Stomach smooth muscle (tissue), 2 donors: Measurements from ENCODE around the gene RUNX1.
A peak's percentile ranks its signal among the peaks of the same experiment; 100 is the strongest.

Experiments
- H3K27ac ChIP-seq: one replicate; pipeline ENCODE4 v1.7.0; 2013; ENCODE audit warnings: mild to moderate bottlenecking, low read length, inconsistent platforms
- H3K27me3 ChIP-seq, 2 donors: one replicate each; pipeline ENCODE4 v1.7.0; 2013; ENCODE audit warnings: low read length in 2 of 2; ENCODE audit not compliant: insufficient read depth in 2 of 2, control insufficient read depth in 1 of 2
- H3K36me3 ChIP-seq, 2 donors: one replicate each; pipeline ENCODE4 v1.7.0; 2013; ENCODE audit warnings: low read length in 2 of 2; ENCODE audit not compliant: control insufficient read depth in 2 of 2, insufficient read depth in 2 of 2
- H3K4me1 ChIP-seq: one replicate; pipeline ENCODE4 v1.7.0; 2013; ENCODE audit warnings: low read length; ENCODE audit not compliant: control insufficient read depth, insufficient read depth
- H3K4me3 ChIP-seq, 2 donors: one replicate each; pipeline ENCODE4 v1.7.0; 2013; ENCODE audit warnings: low read length in 2 of 2
- H3K9ac ChIP-seq, 2 donors: one replicate each; pipeline ENCODE4 v1.7.0; 2013; ENCODE audit warnings: low read length in 2 of 2, mild to moderate bottlenecking in 1 of 2
- H3K9me3 ChIP-seq, 2 donors: one replicate each; pipeline ENCODE4 v1.7.0; 2013; ENCODE audit warnings: low read length in 2 of 2; ENCODE audit not compliant: control insufficient read depth in 2 of 2
- donor health status: healthy.
- donor health status: Pancreatic carcinoma.

The RUNX1 gene

DNA sequence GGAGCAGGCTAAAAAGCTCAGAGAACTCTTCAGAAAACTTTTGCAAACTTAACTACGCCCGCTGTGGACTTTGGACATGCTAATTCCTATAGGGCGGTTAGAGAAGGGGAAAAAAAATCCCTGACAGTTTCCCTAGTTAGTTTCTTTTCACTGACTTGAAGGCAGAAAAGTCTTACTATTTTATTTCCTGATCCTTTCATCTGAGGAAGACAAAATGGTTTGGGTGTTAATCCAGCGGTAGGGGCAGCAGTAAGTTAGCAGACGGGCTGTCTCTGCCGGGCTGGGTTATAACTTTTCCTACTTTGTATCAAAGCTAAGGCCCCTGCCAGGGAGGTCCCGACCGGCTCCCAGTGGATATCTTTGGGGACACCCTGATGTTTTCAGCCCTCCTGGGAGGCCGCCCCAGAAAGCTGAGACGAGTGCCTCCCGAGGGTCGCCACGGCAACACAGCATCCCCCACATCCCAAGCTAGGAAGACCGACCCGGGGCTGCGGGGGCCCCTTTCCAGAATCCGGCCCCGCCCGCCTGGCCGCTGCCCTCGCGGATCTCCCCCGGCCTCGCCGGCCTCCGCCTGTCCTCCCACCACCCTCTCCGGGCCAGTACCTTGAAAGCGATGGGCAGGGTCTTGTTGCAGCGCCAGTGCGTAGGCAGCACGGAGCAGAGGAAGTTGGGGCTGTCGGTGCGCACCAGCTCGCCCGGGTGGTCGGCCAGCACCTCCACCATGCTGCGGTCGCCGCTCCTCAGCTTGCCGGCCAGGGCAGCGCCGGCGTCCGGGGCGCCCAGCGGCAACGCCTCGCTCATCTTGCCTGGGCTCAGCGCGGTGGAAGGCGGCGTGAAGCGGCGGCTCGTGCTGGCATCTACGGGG lies 162.6 kb downstream of the RUNX1 start:
- Histone ChIP-seq H3K9ac (peak overlapping the region; percentile 47 to 62), H3K4me3 (peak overlapping the region; percentile 64 to 79), H3K27me3 (peaks cover 26 to 45% of the 10 kb centered on the region in 2 donors)

DNA sequence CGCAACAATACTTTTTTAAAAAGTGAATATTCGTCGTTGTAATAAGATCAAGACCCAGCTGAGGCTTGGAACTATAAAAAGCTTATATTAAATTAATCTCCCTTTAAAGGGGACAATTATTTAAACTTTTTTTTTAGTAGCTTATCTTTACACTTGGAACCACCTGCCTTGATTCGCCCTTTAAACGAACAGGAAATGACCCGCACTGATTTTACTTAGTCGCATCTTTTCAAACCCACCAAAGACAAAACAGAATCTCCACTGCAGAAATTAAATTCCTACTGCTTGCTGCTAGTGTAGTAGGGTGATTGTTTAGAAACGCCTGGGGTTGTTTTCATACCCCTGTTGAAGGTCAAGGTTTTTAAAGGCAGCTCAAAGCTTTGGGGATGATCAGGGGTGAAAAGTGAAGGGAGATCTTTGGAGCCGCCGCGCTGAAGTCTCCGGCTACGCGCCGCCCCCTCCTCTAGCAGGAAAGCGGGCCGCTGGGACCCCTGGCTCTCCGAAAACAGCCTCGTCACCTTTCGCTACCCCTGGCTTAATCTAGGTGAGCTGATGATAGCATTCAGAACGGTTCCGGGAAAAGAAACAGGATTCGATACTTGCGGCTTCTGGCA lies 163.4 kb downstream of the RUNX1 start:
- Histone ChIP-seq H3K4me3 (peak overlapping the region; percentile 64 to 79), H3K36me3 (no peaks in the 10 kb centered on the region), H3K27me3 (peaks cover 18 to 37% of the 10 kb centered on the region in 2 donors), H3K27ac (no peak overlapping the region), H3K9me3 (no peaks in the 10 kb centered on the region), H3K9ac (peak overlapping the region; percentile 29 to 62), H3K4me1 (peaks cover 32% of the 10 kb centered on the region)

More for the DNA sequence above, 162.6 kb downstream of the RUNX1 start:
- peaks cover 39% of the 10 kb centered on the region for H3K4me1 ChIP-seq
- no peaks in the 10 kb centered on the region for H3K9me3 ChIP-seq
- no peaks in the 10 kb centered on the region for H3K36me3 ChIP-seq
- no peak overlapping the region for H3K27ac ChIP-seq

- no peak overlapping the region for H3K27ac ChIP-seq
- H3K9me3 ChIP-seq = no peaks in the 10 kb centered on the region
- no peak overlapping the region for H3K9ac ChIP-seq
- peaks cover 17 to 31% of the 10 kb centered on the region in 2 donors for H3K27me3 ChIP-seq
- peaks cover 30% of the 10 kb centered on the region for H3K4me1 ChIP-seq
- H3K36me3 ChIP-seq = no peaks in the 10 kb centered on the region
- H3K4me3 ChIP-seq = no peak overlapping the region
Measured at GRCh38 chr21:34885125-34885524, 164.0 kb downstream of the RUNX1 start.

DNA sequence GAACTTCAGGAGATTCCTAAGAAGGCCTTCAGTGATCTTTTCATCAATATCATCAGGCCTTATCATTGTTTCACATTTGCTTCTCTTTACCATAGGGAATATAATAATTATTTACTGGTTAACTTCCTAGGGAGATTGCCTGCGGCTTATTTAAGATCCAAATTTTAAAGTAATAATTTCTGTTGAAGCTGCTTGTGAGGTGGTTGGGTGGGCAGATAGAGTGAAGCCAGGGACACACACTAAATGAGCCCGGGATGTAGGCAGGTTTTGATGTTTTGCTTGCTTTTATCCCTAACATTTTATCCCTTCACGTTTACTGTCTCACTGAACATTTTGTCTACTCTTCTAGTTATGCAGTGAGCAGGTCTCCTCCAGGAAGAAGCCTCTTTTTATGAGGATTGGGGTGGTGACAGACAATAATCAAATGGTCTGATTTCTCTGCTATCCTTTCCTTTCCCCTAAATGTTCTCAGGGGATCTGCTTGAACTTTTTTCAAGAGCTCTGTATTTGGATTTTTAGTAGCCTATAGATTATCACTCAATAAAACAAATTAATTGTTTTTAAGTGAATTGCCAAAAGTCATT lies 164.7 kb downstream of the RUNX1 start:
- no peak overlapping the region for H3K9ac ChIP-seq
- no peak overlapping the region for H3K27ac ChIP-seq
- no peaks in the 10 kb centered on the region for H3K9me3 ChIP-seq
- peaks cover 17 to 30% of the 10 kb centered on the region in 2 donors for H3K27me3 ChIP-seq
- peaks cover 27% of the 10 kb centered on the region for H3K4me1 ChIP-seq
- no peak overlapping the region for H3K4me3 ChIP-seq
- no peaks in the 10 kb centered on the region for H3K36me3 ChIP-seq

DNA sequence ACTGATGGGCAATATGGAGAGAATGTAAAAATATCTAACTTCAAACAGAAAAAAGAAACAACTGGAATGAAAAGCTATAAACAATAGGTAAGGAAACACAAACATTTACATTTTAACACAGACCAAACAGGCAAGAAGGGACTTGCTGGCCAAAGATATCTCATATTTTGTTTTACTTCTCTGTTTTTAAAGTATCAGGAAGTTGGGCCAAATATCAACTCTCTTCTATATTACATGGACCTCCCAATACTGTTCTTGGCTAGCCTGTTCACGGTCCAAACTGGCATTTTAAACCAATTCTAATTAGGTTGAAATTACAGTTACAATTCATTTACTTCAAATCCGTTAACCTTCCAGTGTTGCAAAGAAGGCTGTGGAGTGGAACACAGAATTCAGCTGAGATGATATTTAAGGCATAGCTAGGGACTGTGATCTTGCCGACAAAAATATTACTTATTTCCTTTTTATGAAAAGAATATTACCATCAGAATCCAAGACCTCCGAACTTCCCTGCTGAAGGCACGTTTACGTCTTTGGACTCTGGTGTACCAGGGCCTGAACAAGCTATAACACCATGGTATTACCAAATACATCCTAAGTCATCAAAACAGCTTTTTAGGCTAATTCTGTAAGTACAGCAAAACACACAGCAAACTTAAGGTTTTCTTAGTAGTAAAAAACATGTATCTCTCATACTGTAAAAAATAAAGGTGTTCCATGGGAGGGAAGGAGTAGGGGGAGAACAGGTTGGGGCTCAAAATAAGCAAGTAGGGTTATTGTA lies 165.4 kb downstream of the RUNX1 start:
- H3K36me3 ChIP-seq = no peaks in the 10 kb centered on the region
- no peak overlapping the region for H3K9ac ChIP-seq
- no peaks in the 10 kb centered on the region for H3K9me3 ChIP-seq
- peaks cover 21% of the 10 kb centered on the region for H3K4me1 ChIP-seq
- H3K27ac ChIP-seq = no peak overlapping the region
- no peak overlapping the region for H3K4me3 ChIP-seq
- H3K27me3 ChIP-seq = peaks cover 17 to 30% of the 10 kb centered on the region in 2 donors

DNA sequence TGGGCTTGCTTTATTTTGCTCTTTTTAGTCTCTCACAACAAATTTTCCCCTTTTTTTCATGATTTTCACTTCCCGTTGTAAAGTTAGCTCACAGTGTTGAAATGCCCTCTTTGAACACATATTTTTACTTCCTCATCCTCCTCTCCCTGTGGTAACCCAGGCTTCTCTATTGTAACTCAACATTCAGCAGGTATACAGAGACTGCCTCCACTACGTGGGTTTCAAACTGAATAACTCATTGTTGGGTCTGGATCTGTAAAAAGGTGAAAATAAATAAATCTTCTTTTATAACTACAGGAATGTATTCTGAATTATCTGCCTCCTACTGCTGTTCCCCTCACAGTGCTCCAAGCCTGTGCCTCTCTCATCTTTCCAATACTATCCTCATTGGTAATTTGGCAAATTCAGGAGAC lies 166.4 kb downstream of the RUNX1 start:
- H3K36me3 ChIP-seq = no peaks in the 10 kb centered on the region
- H3K9me3 ChIP-seq = no peaks in the 10 kb centered on the region
- no peak overlapping the region for H3K4me3 ChIP-seq
- H3K9ac ChIP-seq = no peak overlapping the region
- H3K27me3 ChIP-seq = peaks cover 17 to 30% of the 10 kb centered on the region in 2 donors
- no peak overlapping the region for H3K27ac ChIP-seq
- H3K4me1 ChIP-seq = peaks cover 14% of the 10 kb centered on the region

DNA sequence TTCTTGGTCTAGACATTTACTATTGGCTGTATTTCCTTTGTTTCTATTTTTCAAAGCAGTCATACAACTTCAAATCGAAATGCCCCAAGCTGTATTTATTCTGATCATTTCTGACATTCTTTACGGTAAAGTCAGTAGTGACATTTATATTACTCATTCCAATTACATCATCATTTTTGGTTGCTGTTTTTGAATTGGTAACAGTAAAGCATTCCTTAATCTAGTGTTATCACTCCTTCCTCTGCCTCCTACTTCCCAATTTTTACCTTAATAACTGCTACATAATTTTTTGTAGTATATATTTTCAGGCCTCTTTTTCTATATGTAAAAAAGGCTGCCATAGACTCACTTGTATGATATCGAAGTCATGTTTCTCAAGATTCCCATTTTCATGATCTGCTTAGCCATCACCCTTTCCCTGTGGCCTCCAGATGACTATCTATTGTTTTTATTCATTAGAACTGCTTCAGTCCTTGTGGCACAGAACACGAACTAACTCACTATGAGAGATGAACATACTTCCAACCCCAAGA lies 167.2 kb downstream of the RUNX1 start:
- no peak overlapping the region for H3K27ac ChIP-seq
- H3K4me3 ChIP-seq = no peak overlapping the region
- H3K9ac ChIP-seq = no peak overlapping the region
- peaks cover 9% of the 10 kb centered on the region for H3K4me1 ChIP-seq
- peaks cover 17 to 30% of the 10 kb centered on the region in 2 donors for H3K27me3 ChIP-seq
- no peaks in the 10 kb centered on the region for H3K9me3 ChIP-seq
- no peaks in the 10 kb centered on the region for H3K36me3 ChIP-seq

DNA sequence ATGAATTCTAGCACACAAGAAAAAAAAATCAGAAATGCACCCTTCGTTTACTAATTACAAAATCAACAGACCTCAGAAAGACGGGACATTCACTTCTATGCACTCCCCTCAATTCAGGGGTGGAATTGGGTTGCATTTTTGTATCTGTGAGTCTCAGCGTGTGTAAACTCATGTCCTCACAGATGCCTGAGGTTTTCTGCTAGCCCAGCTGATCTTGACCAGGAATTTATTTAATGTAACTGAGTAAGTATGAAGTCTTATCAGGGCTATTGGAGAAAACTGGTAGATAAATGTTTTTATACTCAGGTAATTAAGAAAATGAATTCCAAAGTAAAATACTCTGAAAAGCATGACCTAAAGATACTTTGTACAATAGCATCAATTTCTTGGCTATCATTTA lies 167.7 kb downstream of the RUNX1 start:
- Histone ChIP-seq H3K4me1 (peaks cover 5% of the 10 kb centered on the region), H3K4me3 (no peak overlapping the region), H3K27ac (no peak overlapping the region), H3K27me3 (peaks cover 12 to 25% of the 10 kb centered on the region in 2 donors), H3K9ac (no peak overlapping the region), H3K36me3 (no peaks in the 10 kb centered on the region), H3K9me3 (no peaks in the 10 kb centered on the region)

DNA sequence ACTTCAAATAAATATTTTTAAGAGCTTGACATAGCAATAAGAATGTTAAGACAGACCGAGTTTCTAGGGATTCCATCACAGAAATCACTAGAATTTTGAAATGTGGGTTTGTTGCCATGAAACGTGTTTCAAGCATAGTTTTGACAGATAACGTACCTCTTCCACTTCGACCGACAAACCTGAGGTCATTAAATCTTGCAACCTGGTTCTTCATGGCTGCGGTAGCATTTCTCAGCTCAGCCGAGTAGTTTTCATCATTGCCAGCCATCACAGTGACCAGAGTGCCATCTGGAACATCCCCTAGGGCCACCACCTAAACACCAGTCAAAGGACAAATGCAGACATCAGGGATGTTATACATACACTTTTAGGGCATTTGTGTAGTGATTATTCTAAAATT lies 168.7 kb downstream of the RUNX1 start:
- Histone ChIP-seq H3K27me3 (peaks cover 4 to 15% of the 10 kb centered on the region in 2 donors), H3K9me3 (no peaks in the 10 kb centered on the region), H3K9ac (no peak overlapping the region), H3K4me1 (no peaks in the 10 kb centered on the region), H3K27ac (no peak overlapping the region), H3K36me3 (no peaks in the 10 kb centered on the region), H3K4me3 (no peak overlapping the region)

DNA sequence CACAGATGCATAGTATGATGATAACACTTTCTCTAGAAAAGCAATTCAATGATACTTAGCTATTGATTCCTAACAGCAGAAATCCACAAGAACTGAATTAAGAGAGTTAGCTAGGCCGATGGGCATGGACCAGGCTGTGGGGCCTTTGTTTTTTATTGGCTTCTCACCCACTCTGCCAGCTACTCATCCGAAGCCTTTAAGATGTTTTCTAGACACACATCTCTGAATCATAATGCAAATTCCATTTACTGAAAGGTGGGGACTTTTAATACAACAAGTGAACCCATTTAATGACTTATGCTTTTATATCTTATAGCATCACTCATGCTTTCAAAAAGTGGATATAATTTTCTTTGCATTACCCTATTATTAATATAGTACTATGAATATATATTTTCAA lies 170.2 kb downstream of the RUNX1 start:
- Histone ChIP-seq H3K4me3 (no peak overlapping the region), H3K9ac (no peak overlapping the region), H3K4me1 (no peaks in the 10 kb centered on the region), H3K27ac (no peak overlapping the region), H3K36me3 (no peaks in the 10 kb centered on the region), H3K27me3 (peaks cover 0 to 5% of the 10 kb centered on the region in 2 donors), H3K9me3 (no peaks in the 10 kb centered on the region)
